Brain microvascular endothelial cell (primary cell): Measurements from ENCODE around the gene STK16.

Source experiments
- DNase-seq: peaks from one replicate; pipeline ENCODE4 v3.0.0-alpha.2; 2020
- H3K27ac ChIP-seq: fragments of 250-450 bp; sonication (Bioruptor Pico); 2 replicates; pipeline ENCODE4 v1.5.1; 2020; ENCODE audit warnings: mild to moderate bottlenecking, moderate library complexity
- H3K27me3 ChIP-seq: fragments of 250-450 bp; sonication (Bioruptor Pico); replicated peaks from 2 replicates; pipeline ENCODE4 v1.5.1; 2020; ENCODE audit warnings: mild to moderate bottlenecking
- H3K36me3 ChIP-seq: fragments of 250-450 bp; sonication (Bioruptor Pico); replicated peaks from 2 replicates; pipeline ENCODE4 v1.5.1; 2020; ENCODE audit warnings: mild to moderate bottlenecking
- H3K4me3 ChIP-seq: 2 replicates; pipeline ENCODE4 v1.5.1; 2011; ENCODE audit warnings: low read depth, mild to moderate bottlenecking, control low read depth, low read length, moderate library complexity
- in situ Hi-C: cut with HindIII; loops from 2 replicates; pipeline ENCODE4 v1.10.0; 2017; ENCODE audit warnings: low sequenced_read_pairs, low pct_ligation_motif_present
- TF ChIP-seq, protein P1 (sequence below): IDR thresholded peaks from 2 replicates; pipeline ENCODE4 v1.5.1; 2011; ENCODE audit warnings: low read depth, mild to moderate bottlenecking, moderate library complexity, low read length, control low read depth, inconsistent platforms; ENCODE audit errors: missing control alignments

The STK16 gene

DNA sequence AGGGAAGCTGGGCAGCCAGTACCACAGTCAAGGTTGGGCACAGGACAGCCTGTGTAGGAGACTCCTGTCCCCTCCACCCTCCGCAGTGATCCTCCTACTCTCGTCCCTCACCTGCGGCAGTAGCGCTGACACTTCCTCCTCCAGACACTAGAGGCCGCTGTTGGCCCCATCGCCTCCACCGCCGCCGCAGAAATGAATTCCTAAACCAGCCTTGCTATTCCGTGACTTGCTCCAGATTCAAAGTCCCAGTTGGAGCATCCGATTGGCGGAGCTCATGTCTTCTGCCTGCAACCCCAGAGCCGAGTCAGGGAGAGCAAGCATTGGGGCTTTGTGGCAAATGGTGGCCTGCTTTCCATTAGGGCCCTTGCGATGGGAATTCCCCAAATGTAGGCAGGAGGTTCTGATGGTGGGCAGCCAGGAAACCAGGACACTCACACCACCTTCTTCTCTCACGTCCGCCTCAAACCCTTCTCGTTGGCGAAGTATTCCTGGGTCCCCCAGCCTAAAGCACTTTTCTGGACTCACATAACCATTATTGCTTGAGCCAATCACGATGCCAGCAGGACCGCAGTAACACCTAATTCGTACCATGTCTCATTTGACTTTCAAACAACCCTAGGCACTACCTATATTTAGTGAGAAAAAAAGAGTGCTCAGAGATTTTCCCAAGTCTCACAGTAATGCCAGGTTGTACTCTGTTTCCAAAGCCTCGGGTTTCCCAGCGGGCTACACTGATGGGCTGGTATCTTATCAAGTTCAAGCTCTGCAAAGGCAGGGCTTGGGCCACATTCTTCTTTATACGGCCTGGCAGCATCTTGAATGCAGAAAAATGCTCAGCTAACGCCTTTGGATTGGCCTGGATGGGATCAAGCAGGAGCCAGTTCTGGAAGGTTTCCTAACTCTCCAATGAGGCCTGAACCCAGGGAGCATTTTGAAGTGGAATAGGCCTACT lies 32.7 kb downstream of the STK16 start:
- TF ChIP-seq, protein P1, sequence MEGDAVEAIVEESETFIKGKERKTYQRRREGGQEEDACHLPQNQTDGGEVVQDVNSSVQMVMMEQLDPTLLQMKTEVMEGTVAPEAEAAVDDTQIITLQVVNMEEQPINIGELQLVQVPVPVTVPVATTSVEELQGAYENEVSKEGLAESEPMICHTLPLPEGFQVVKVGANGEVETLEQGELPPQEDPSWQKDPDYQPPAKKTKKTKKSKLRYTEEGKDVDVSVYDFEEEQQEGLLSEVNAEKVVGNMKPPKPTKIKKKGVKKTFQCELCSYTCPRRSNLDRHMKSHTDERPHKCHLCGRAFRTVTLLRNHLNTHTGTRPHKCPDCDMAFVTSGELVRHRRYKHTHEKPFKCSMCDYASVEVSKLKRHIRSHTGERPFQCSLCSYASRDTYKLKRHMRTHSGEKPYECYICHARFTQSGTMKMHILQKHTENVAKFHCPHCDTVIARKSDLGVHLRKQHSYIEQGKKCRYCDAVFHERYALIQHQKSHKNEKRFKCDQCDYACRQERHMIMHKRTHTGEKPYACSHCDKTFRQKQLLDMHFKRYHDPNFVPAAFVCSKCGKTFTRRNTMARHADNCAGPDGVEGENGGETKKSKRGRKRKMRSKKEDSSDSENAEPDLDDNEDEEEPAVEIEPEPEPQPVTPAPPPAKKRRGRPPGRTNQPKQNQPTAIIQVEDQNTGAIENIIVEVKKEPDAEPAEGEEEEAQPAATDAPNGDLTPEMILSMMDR: peak; percentile 99
- peak; percentile 77 for DNase-seq
- peaks cover 2% of the 10 kb centered on the region for H3K36me3 ChIP-seq
- H3K4me3 ChIP-seq: no peak overlapping the region
- in situ Hi-C loops: no loop called here
- H3K27me3 ChIP-seq: no peaks in the 10 kb centered on the region
- H3K27ac ChIP-seq: peak overlapping the region; percentile 98

DNA sequence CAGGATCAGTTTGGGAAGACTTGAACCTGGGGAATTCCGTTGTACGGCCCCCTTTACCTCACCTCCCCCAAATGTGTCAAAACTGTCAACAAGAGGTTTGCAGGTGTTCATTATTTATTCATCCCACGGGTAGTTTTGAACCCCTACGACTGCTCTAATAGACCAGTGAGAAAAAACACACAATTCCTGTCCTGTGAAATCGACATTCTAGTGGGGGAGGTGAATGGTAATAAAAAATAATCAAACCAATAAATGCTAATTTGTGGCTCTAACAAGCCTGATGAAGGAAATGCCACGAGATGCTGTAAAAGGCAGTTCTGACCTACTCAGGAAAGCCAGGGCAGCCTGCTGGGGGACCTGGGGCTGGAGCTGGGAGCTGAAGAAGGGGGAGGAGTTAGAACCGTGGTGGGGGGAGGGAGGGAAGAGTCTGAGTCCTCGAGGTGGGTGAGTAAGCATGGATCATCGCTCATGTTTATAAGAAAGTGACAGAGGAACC lies 33.4 kb downstream of the STK16 start:
- in situ Hi-C loops: no loop called here

DNA sequence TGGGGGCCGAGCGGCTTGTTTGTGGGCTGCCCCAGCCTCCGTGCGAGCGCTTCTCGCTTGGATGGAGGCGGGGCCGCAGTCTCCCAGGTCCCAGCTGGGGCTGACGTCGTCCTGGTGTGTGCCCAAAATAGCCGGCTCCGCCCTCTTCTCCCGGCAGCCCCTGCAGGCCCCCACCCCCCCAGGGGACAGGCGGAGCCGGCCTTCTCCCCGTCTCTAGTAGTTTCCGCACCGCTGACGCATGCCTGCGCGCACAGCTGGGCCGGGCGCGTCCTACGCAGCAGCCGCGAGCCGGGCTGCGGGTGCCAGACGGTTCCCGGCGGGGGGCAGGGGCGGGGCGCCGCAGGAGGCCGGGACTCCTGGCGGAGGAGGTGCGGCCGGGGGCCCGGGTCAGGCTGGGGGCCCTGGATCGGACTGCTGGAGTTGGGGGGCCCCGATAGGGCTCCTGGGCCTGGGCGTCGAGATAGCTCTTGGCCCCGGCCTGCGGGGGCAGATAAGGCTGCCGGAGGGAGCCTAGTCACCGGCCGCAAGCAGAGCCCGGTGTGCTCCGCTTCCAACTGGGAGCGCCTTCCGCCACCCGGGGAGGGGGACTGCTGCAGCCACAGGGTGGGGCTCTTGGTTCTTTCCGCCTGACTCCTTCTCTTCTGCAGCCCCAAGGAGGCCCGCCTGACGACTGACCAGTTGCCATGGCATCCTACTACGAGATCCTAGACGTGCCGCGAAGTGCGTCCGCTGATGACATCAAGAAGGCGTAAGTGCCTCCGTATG lies 34.1 kb downstream of the STK16 start, which contains the start of gene DNAJB2:
TSS of gene DNAJB2 (plus strand) at position 216 of the 765 bp plus-strand sequence. CDS start at position 684, 468 bp downstream.
- Histone ChIP-seq H3K27me3 (no peaks in the 10 kb centered on the region), H3K36me3 (peaks cover 2% of the 10 kb centered on the region), H3K4me3 (peak within 1 kb of the TSS; percentile 62), H3K27ac (peak within 1 kb of the TSS; percentile 98)
- in situ Hi-C loops: no loop called here
- TF ChIP-seq, protein P1: peak; percentile 43
- peak; percentile 99 for DNase-seq

More for the DNA sequence above, 33.4 kb downstream of the STK16 start:
- Histone ChIP-seq H3K27ac (peak overlapping the region; percentile 98), H3K36me3 (peaks cover 2% of the 10 kb centered on the region), H3K27me3 (no peaks in the 10 kb centered on the region), H3K4me3 (peak overlapping the region; percentile 12)
- DNase-seq: no peak
- TF ChIP-seq, protein P1: no peak

DNA sequence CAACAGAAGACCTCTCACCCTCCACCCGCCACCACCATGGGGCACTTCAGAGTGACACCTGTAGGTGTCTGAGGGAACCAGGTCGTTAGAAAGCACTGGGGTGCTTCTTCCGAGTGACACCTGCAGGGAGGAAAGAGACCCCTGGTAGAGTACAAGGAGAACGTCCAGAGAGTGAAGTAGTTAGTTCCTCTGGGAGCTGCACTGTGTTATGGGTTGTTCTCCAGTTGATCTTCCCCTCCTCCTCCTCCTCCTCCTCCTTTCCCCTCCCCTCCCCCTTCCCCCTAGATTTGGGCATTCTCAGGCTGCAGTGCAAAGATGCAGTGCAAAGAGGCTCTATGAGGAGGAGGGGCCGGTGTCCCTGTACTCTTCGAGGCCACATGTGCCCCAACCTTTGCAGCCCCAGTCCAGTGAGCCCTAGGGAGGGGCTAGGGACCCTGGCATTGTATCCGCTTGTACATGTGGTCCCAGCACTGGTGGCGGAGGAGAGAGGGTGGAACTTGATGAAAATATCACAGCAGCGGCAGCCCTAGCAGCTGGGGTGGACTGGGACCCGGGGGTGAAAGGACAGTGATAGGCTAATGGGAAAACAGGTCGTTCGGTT lies 34.7 kb downstream of the STK16 start:
- no peaks in the 10 kb centered on the region for H3K27me3 ChIP-seq
- in situ Hi-C loops: no loop called here
- H3K27ac ChIP-seq: peak overlapping the region; percentile 98
- TF ChIP-seq, protein P1: no peak
- DNase-seq: no peak
- peak overlapping the region; percentile 62 for H3K4me3 ChIP-seq
- H3K36me3 ChIP-seq: peaks cover 6% of the 10 kb centered on the region

DNA sequence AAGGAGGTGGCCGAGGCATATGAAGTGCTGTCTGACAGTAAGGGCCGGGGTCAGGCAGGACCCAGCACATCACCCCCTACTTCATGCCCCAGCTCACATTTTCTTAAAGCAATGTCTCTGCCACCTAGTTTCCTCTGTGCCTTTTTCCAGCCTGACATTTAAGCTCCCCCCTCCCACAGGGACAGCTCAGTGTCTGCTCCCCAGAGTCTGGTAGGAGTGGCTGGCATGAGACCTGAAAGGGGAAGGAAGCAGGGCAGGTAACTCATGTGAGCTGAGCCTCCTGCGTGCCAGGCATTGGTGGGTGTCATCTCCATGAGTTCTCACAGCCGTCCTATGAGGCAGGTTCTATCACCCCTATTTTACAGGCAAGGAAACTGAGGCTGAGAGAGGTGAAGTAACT lies 35.4 kb downstream of the STK16 start:
- in situ Hi-C loops: no loop called here
- DNase-seq: no peak
- Histone ChIP-seq H3K27me3 (no peaks in the 10 kb centered on the region), H3K4me3 (no peak overlapping the region), H3K27ac (no peak overlapping the region), H3K36me3 (peaks cover 6% of the 10 kb centered on the region)
- TF ChIP-seq, protein P1: no peak
